GM19238 (cell line): ENCODE data around the gene COL27A1.

Experiments used
- DNase-seq: peaks from one replicate; pipeline ENCODE4 v3.0.0; 2011; ENCODE audit warnings: low spot score; ENCODE audit not compliant: insufficient read length

COL27A1 gene

GRCh38 chr9:114155263-114155994, at the start of gene COL27A1:
TSS of gene COL27A1 (plus strand) at chr9:114155537. CDS start at chr9:114155951, 414 bp downstream.
- DNase-seq = peak; percentile 89

GRCh38 chr9:114107286-114108001, 47.9 kb upstream of the COL27A1 start:
- no peak for DNase-seq

- peak; percentile 57 for DNase-seq
Observed at GRCh38 chr9:114108016-114108833, 47.1 kb upstream of the COL27A1 start.

GRCh38 chr9:114109124-114109523, 46.2 kb upstream of the COL27A1 start:
- no peak for DNase-seq

GRCh38 chr9:114110180-114110579, 45.2 kb upstream of the COL27A1 start:
- DNase-seq = no peak

GRCh38 chr9:114112325-114112724, 43.0 kb upstream of the COL27A1 start:
- no peak for DNase-seq

GRCh38 chr9:114112778-114113584, 42.4 kb upstream of the COL27A1 start:
- no peak for DNase-seq

GRCh38 chr9:114114364-114114763, 41.0 kb upstream of the COL27A1 start:
- DNase-seq = no peak

- no peak for DNase-seq
Observed at GRCh38 chr9:114115654-114116125, 39.6 kb upstream of the COL27A1 start.

- DNase-seq = no peak
Observed at GRCh38 chr9:114116126-114116747, 39.1 kb upstream of the COL27A1 start.

- no peak for DNase-seq
Observed at GRCh38 chr9:114117614-114117995, 37.7 kb upstream of the COL27A1 start.

GRCh38 chr9:114117996-114118830, 37.1 kb upstream of the COL27A1 start:
- DNase-seq = no peak

- DNase-seq = no peak
Observed at GRCh38 chr9:114119242-114120191, 35.8 kb upstream of the COL27A1 start.

- DNase-seq = no peak
Observed at GRCh38 chr9:114120192-114121014, 34.9 kb upstream of the COL27A1 start.

GRCh38 chr9:114121227-114122135, 33.9 kb upstream of the COL27A1 start:
- no peak for DNase-seq
